SK-N-SH treated with all-trans-retinoic acid at 6 μM for 48 hours (cell line): Measurements from ENCODE around the gene SMOC2.

ENCODE experiments used
- ATAC-seq: fragments of 200-7000 bp; cut with Tn5 transposase; 3 replicates; pipeline ENCODE4 v1.9.1; 2020; ENCODE audit warnings: mild to moderate bottlenecking, moderate library complexity
- ARNTL ChIP-seq: fragments of 450-650 bp; formaldehyde crosslinking; IDR thresholded peaks from 2 replicates; pipeline ENCODE4 v1.5.0; 2020; ENCODE audit warnings: low read depth, mild to moderate bottlenecking, moderate library complexity, borderline replicate concordance
- BACH2 ChIP-seq: fragments of 250-450 bp; sonication (Bioruptor Pico); IDR thresholded peaks from 2 replicates; pipeline ENCODE4 v1.9.0; 2021; ENCODE audit warnings: mild to moderate bottlenecking, borderline replicate concordance
- CSDC2 ChIP-seq: fragments of 250-450 bp; sonication (Bioruptor Pico); IDR thresholded peaks from 2 replicates; pipeline ENCODE4 v1.5.0; 2020; ENCODE audit warnings: mild to moderate bottlenecking, moderate library complexity
- ESRRG ChIP-seq: fragments of 250-450 bp; sonication (Bioruptor Pico); IDR thresholded peaks from 2 replicates; pipeline ENCODE4 v1.6.1; 2021; ENCODE audit warnings: mild to moderate bottlenecking
- GLIS3 ChIP-seq: fragments of 250-450 bp; sonication (Bioruptor Pico); IDR thresholded peaks from 2 replicates; pipeline ENCODE4 v1.5.0; 2020; ENCODE audit warnings: mild to moderate bottlenecking, moderate library complexity
- ISL1 ChIP-seq: fragments of 250-450 bp; sonication (Bioruptor Pico); IDR thresholded peaks from 2 replicates; pipeline ENCODE4 v2.1.2; 2022; ENCODE audit warnings: mild to moderate bottlenecking, moderate library complexity
- OSR1 ChIP-seq: fragments of 250-450 bp; sonication (Bioruptor Pico); IDR thresholded peaks from 2 replicates; pipeline ENCODE4 v1.8.0; 2022; ENCODE audit warnings: moderate library complexity, mild to moderate bottlenecking, inconsistent platforms
- PATZ1 ChIP-seq: fragments of 250-450 bp; sonication (Bioruptor Pico); IDR thresholded peaks from 2 replicates; pipeline ENCODE4 v1.8.0; 2020; ENCODE audit warnings: mild to moderate bottlenecking, moderate library complexity, borderline replicate concordance
- PPARA ChIP-seq: fragments of 250-450 bp; sonication (Bioruptor Pico); IDR thresholded peaks from 2 replicates; pipeline ENCODE4 v1.5.0; 2020; ENCODE audit warnings: mild to moderate bottlenecking, borderline replicate concordance
- SNAI2 ChIP-seq: fragments of 250-450 bp; sonication (Bioruptor Pico); IDR thresholded peaks from 2 replicates; pipeline ENCODE4 v1.5.0; 2020; ENCODE audit warnings: mild to moderate bottlenecking, moderate library complexity
- TCF4 ChIP-seq: fragments of 250-450 bp; sonication (Bioruptor Pico); IDR thresholded peaks from 2 replicates; pipeline ENCODE4 v1.8.0; 2021; ENCODE audit warnings: mild to moderate bottlenecking, moderate library complexity, borderline replicate concordance
- TOX ChIP-seq: fragments of 250-450 bp; sonication (Bioruptor Pico); IDR thresholded peaks from 2 replicates; pipeline ENCODE4 v1.8.0; 2021; ENCODE audit warnings: mild to moderate bottlenecking, moderate library complexity, borderline replicate concordance
- ZC3H10 ChIP-seq: fragments of 250-450 bp; sonication (Bioruptor Pico); IDR thresholded peaks from 2 replicates; pipeline ENCODE4 v1.5.1; 2021; ENCODE audit warnings: mild to moderate bottlenecking, moderate library complexity
- ZFP3 ChIP-seq: fragments of 250-450 bp; sonication (Bioruptor Pico); IDR thresholded peaks from 2 replicates; pipeline ENCODE4 v1.5.0; 2020; ENCODE audit warnings: mild to moderate bottlenecking, moderate library complexity
- ZFP30 ChIP-seq: fragments of 450-650 bp; formaldehyde crosslinking; IDR thresholded peaks from 2 replicates; pipeline ENCODE4 v1.5.0; 2022; ENCODE audit warnings: mild to moderate bottlenecking, moderate library complexity
- ZNF565 ChIP-seq: fragments of 450-650 bp; formaldehyde crosslinking; conservative IDR thresholded peaks from 2 replicates; pipeline ENCODE4 v1.5.0; 2020; ENCODE audit warnings: low read depth, mild to moderate bottlenecking, moderate library complexity
- ZNF70 ChIP-seq: fragments of 450-650 bp; formaldehyde crosslinking; IDR thresholded peaks from 2 replicates; pipeline ENCODE4 v1.5.0; 2020; ENCODE audit warnings: mild to moderate bottlenecking, moderate library complexity
- ZNF8 ChIP-seq: fragments of 450-650 bp; formaldehyde crosslinking; IDR thresholded peaks from 2 replicates; pipeline ENCODE4 v1.5.0; 2020; ENCODE audit warnings: mild to moderate bottlenecking, moderate library complexity
- TF ChIP-seq, protein P1 (sequence below): fragments of 250-450 bp; sonication (Bioruptor Pico); IDR thresholded peaks from 2 replicates; pipeline ENCODE4 v1.5.1; 2020; ENCODE audit warnings: low read depth, mild to moderate bottlenecking, moderate library complexity
- TF ChIP-seq, protein P2 (sequence below): fragments of 250-450 bp; sonication (Bioruptor Pico); IDR thresholded peaks from 2 replicates; pipeline ENCODE4 v1.8.0; 2021; ENCODE audit warnings: low read depth, mild to moderate bottlenecking, moderate library complexity, borderline replicate concordance

The SMOC2 gene

DNA sequence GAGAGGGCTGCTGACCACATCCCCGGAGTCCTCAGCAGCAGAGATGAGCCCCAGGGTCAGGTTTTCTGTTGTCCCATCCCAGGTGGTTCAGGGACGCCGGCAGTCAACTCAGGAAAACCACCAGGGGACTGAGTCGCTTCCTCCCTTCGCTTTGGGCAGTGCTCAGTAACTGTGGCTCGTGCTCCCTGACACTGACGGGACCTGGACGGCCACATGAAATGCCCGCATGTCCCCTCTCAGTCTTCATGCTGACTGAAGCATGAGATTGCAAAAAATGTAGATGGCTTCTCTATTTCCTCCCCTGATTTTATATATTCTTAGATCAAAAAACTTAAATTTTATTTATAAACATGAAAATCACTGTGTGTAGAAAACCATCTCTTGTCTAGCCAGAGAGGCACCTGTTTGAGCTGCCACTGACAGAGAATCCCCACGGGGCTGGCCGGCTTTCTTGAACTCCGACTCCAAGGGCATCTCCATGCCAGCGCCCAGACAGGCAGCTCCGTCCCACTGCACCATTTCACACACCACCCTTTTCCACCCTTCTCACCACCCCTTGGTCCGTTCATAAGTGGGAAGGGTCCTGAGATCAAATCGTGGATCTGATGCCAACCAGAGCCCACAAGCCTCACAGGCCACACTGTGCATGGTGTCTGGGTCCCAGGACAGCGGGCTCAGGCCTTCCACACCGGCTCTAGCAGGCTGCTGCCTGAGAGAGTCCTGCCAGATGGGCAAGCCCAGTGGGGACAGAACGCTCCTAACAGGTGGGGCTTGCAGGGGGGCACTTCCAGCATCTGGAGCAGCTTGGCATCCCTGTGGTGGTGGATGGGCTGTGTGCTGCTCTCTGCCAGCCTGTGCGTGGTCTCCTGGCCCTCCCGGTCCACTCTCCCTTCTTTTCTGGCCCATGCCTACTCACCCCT is 98.2 kb downstream of the SMOC2 start:
- no peak for ATAC-seq

DNA sequence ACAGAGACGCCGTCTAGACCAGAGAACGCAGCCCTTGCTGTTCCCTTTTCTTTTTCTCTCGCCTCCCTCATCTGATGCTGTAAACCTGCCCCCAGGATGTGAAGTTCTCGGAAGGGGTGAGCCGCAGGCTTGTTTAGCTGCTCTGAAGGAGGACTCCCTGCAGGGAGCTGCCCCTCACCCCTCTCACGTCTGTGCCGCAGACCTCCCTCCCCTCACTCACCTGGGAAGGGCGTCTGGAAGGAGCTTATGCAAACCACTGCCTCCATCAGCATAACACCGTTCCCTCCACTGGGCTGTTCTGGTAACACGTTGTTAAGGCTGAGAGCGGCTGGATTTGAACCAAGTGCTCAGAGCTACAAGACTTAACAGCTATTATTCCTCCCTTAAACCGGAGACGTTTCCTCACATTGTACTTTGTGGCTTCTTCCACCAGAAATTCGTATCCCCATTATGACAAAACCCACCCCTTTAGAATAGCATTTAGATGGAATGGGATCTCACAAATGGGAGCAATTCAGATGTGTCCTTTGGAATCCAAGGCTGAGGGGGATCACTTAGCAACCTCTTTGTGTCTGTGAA is 99.8 kb downstream of the SMOC2 start:
- no peak for ATAC-seq
- TF ChIP-seq ESRRG (CRISPR knock-in tag) (no peak), BACH2 (CRISPR knock-in tag) (no peak), ISL1 (CRISPR knock-in tag) (no peak)

More for the DNA sequence above, 98.2 kb downstream of the SMOC2 start:
- no peak for TF ChIP-seq ARNTL
- TF ChIP-seq ZNF565 (CRISPR knock-in tag): no peak
- TF ChIP-seq SNAI2 (CRISPR knock-in tag): no peak
- TF ChIP-seq, protein P1, sequence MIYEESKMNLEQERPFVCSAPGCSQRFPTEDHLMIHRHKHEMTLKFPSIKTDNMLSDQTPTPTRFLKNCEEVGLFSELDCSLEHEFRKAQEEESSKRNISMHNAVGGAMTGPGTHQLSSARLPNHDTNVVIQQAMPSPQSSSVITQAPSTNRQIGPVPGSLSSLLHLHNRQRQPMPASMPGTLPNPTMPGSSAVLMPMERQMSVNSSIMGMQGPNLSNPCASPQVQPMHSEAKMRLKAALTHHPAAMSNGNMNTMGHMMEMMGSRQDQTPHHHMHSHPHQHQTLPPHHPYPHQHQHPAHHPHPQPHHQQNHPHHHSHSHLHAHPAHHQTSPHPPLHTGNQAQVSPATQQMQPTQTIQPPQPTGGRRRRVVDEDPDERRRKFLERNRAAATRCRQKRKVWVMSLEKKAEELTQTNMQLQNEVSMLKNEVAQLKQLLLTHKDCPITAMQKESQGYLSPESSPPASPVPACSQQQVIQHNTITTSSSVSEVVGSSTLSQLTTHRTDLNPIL (CRISPR knock-in tag): no peak
- no peak for TF ChIP-seq ISL1 (CRISPR knock-in tag)

- TF ChIP-seq TCF4 (CRISPR knock-in tag) (no peak), ZFP3 (no peak), BACH2 (CRISPR knock-in tag) (no peak), TOX (CRISPR knock-in tag) (no peak), ZNF8 (CRISPR knock-in tag) (no peak), OSR1 (no peak)
- TF ChIP-seq, protein P1 (CRISPR knock-in tag): no peak
- TF ChIP-seq, all 23 proteins: peak for 0
- no peak for ATAC-seq
Measured at GRCh38 chr6:168541307-168541706, 100.3 kb downstream of the SMOC2 start.

DNA sequence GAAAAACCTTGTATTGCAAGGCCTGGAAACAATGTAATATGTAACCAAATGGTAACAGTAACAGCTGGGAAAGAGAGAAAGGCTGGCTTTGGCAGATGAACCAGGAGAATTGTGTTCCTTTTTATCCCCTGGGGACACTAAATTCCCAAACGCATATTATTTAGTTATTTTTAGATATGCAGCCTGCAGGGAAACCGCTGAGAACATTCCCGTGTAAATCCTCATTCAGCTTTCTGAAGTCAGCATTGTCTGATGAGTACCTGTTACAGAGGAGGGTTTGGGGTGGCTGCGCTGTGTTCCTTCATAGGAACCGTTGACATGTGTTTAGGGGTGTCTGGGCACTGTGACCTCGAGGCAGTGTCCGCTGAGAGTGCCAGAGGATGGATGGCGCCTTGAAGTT is 101.3 kb downstream of the SMOC2 start:
- no peak for TF ChIP-seq ZNF70 (CRISPR knock-in tag)
- no peak for TF ChIP-seq ZNF8 (CRISPR knock-in tag)
- no peak for TF ChIP-seq ZFP30
- ATAC-seq: no peak

- no peak for ATAC-seq
- TF ChIP-seq TCF4 (CRISPR knock-in tag) (no peak), PATZ1 (CRISPR knock-in tag) (no peak), ZC3H10 (CRISPR knock-in tag) (no peak), ZFP3 (no peak), GLIS3 (CRISPR knock-in tag) (no peak), ESRRG (CRISPR knock-in tag) (no peak), CSDC2 (no peak), PPARA (CRISPR knock-in tag) (no peak)
Measured at GRCh38 chr6:168545428-168545827, 104.4 kb downstream of the SMOC2 start.

DNA sequence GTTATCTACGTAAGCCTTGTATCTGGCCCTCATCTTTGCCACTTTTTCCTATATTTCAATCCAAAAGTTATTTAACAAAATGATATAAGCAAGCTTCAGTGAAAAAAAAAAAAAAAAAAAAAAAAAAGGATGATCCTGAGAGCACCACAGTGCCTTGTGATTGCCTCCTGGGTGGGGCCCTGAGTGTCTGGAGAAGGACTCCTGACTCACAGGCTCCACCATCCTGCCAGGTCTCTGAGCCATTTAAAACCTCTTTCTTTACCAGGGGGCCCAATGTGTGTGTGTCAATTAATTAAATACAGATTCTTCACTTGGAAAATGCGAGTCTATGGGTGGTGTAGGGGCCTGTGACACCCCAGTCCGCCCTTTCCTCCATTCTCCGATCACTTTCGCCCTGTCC is 105.2 kb downstream of the SMOC2 start:
- TF ChIP-seq, protein P1 (CRISPR knock-in tag): no peak
- no peak for TF ChIP-seq TCF4 (CRISPR knock-in tag)
- no peak for TF ChIP-seq ZFP3
- no peak for TF ChIP-seq ZFP30
- TF ChIP-seq SNAI2 (CRISPR knock-in tag): no peak
- no peak for TF ChIP-seq ESRRG (CRISPR knock-in tag)
- TF ChIP-seq, protein P2, sequence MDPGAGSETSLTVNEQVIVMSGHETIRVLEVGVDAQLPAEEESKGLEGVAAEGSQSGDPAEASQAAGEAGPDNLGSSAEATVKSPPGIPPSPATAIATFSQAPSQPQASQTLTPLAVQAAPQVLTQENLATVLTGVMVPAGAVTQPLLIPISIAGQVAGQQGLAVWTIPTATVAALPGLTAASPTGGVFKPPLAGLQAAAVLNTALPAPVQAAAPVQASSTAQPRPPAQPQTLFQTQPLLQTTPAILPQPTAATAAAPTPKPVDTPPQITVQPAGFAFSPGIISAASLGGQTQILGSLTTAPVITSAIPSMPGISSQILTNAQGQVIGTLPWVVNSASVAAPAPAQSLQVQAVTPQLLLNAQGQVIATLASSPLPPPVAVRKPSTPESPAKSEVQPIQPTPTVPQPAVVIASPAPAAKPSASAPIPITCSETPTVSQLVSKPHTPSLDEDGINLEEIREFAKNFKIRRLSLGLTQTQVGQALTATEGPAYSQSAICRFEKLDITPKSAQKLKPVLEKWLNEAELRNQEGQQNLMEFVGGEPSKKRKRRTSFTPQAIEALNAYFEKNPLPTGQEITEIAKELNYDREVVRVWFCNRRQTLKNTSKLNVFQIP (CRISPR knock-in tag): no peak
- TF ChIP-seq CSDC2: no peak
- TF ChIP-seq ISL1 (CRISPR knock-in tag): no peak
- TF ChIP-seq, all 23 proteins: peak for 0
- no peak for ATAC-seq
